Heart left ventricle (tissue), 13 donors: Measurements from ENCODE around the gene ATP1A1.

Experiments
- CTCF ChIP-seq, 12 donors: fragments of 200-600 bp; sonication (generic) in 4 of 12; IDR thresholded peaks; one replicate each; pipeline versions ENCODE4 v1.5.0 to v1.8.0; 2018 to 2022; ENCODE audit warnings: antibody characterized with exemption in 12 of 12, mild to moderate bottlenecking in 5 of 12
- POLR2A ChIP-seq, 2 donors: fragments of 450-650 bp; IDR thresholded peaks; one replicate each; pipeline ENCODE4 v1.6.1; 2017; ENCODE audit warnings: antibody characterized with exemption in 2 of 2, mild to moderate bottlenecking in 2 of 2, moderate library complexity in 2 of 2
- donor health status: ischemic (EF 13 %, LVEDD 7.1; RV severe dilation, severe dysfunction).
- donor health status: DM: no; HTN: yes; CAD: no.
- donor health status: DM: no; HTN: no; CAD: no.
- donor health status: ischemic (EF 25% LVEDD 6.9; RV normal size, moderate dysfunction).
- donor health status: ischemic (EF 25% LVEDD 5.7; RV mildly dilated, moderate dysfunction).
- donor health status: ischemic (EF 35%, LVEDD 5.7; RV mildly dilated, moderate dysfunction).
- donor health status: nonischemic (EF 11% LVEDD 7.7; RV severe dilation, severe dysfunction).
- donor health status: DM: yes; HTN: yes; CAD: no.
- donor health status: PGD.
- donor health status: ischemic (EF 29% LVEDD 5.4; RV normal size, mild dysfunction).
- donor health status: nonischemic (EF 23%, LVEDD 6.1; RV moderate dilation, normal function).

DNA sequence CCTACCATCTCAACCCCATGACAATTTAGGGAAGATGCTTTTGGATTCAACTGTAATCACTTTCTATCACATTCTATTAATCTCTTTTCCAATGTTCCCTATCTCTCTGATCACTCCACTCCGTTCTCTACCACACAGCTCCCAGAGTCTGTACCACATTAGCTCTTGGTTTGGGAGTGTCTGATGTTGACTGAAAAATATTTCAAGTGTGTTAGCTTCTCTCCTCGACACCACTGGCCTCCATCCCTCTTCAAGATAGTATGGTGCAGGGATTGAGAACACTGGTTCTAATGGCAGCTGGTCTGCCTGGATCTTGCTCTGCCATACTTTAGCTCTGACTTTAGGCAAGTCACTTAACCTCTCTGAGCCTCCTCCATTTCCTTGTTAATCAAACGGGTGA lies 39.9 kb downstream of the ATP1A1 start:
- TF ChIP-seq CTCF (IDR thresholded peaks at IDR 0.05): no peak
- TF ChIP-seq POLR2A (IDR thresholded peaks at IDR 0.05): no peak
